ENCODE results near the gene ANXA1. TPM values are rescaled to one million over a fixed set of nuclear protein-coding genes. Genes with fewer than 3 reads are reported as not detected.

The ANXA1 gene
- total RNA-seq, 1 donor from 2014 or later = 376 TPM

- no peak for DNase-seq (ENCODE audit: low spot score)
- Mint-ChIP-seq H3K4me1 (ENCODE audit: low read depth) (no peaks in the 10 kb centered on the region), H3K27me3 (ENCODE audit: low read depth) (peaks cover 53% of the 10 kb centered on the region)
Measured at GRCh38 chr9:73206851-73207250, 55.2 kb downstream of the ANXA1 start.

GRCh38 chr9:73210886-73211666, 59.4 kb downstream of the ANXA1 start:
- Mint-ChIP-seq H3K36me3 (ENCODE audit: low read depth) (no peaks in the 10 kb centered on the region), H3K27ac (ENCODE audit: unreplicated experiment) (no peak overlapping the region), H3K27me3 (ENCODE audit: low read depth) (peaks cover 62% of the 10 kb centered on the region), H3K4me3 (ENCODE audit: unreplicated experiment) (no peak overlapping the region), H3K4me1 (ENCODE audit: low read depth) (no peaks in the 10 kb centered on the region), H3K9me3 (ENCODE audit: low read depth) (no peaks in the 10 kb centered on the region)
- DNase-seq (ENCODE audit: low spot score) = no peak
- no peak for TF ChIP-seq CTCF (IDR thresholded peaks at IDR 0.05)

More at GRCh38 chr9:73206851-73207250, 55.2 kb downstream of the ANXA1 start:
- Mint-ChIP-seq H3K4me3 (ENCODE audit: unreplicated experiment) (no peak overlapping the region), H3K36me3 (ENCODE audit: low read depth) (no peaks in the 10 kb centered on the region), H3K27ac (ENCODE audit: unreplicated experiment) (no peak overlapping the region), H3K9me3 (ENCODE audit: low read depth) (no peaks in the 10 kb centered on the region)
- no peak for TF ChIP-seq CTCF (IDR thresholded peaks at IDR 0.05)

- H3K4me3 Mint-ChIP-seq (ENCODE audit: unreplicated experiment) = no peak overlapping the region
- H3K9me3 Mint-ChIP-seq (ENCODE audit: low read depth) = no peaks in the 10 kb centered on the region
Measured at GRCh38 chr9:73213300-73213699, 61.6 kb downstream of the ANXA1 start.

GRCh38 chr9:73215249-73215648, 63.6 kb downstream of the ANXA1 start:
- no peak for TF ChIP-seq CTCF (IDR thresholded peaks at IDR 0.05)
- no peak for DNase-seq (ENCODE audit: low spot score)
- Mint-ChIP-seq H3K4me3 (ENCODE audit: unreplicated experiment) (no peak overlapping the region), H3K4me1 (ENCODE audit: low read depth) (no peaks in the 10 kb centered on the region), H3K9me3 (ENCODE audit: low read depth) (no peaks in the 10 kb centered on the region), H3K27me3 (ENCODE audit: low read depth) (peaks cover 47% of the 10 kb centered on the region), H3K36me3 (ENCODE audit: low read depth) (no peaks in the 10 kb centered on the region), H3K27ac (ENCODE audit: unreplicated experiment) (no peak overlapping the region)

More at GRCh38 chr9:73213300-73213699, 61.6 kb downstream of the ANXA1 start:
- Mint-ChIP-seq H3K4me1 (ENCODE audit: low read depth) (no peaks in the 10 kb centered on the region), H3K27me3 (ENCODE audit: low read depth) (peaks cover 58% of the 10 kb centered on the region), H3K27ac (ENCODE audit: unreplicated experiment) (no peak overlapping the region), H3K36me3 (ENCODE audit: low read depth) (no peaks in the 10 kb centered on the region)
- DNase-seq (ENCODE audit: low spot score) = no peak
- TF ChIP-seq CTCF (IDR thresholded peaks at IDR 0.05) = no peak

GRCh38 chr9:73216100-73216499, 64.4 kb downstream of the ANXA1 start:
- no peak overlapping the region for H3K27ac Mint-ChIP-seq (ENCODE audit: unreplicated experiment)

More at GRCh38 chr9:73216100-73216499, 64.4 kb downstream of the ANXA1 start:
- no peaks in the 10 kb centered on the region for H3K36me3 Mint-ChIP-seq (ENCODE audit: low read depth)
- no peak overlapping the region for H3K4me3 Mint-ChIP-seq (ENCODE audit: unreplicated experiment)
- no peaks in the 10 kb centered on the region for H3K9me3 Mint-ChIP-seq (ENCODE audit: low read depth)
- no peak for TF ChIP-seq CTCF (IDR thresholded peaks at IDR 0.05)
- no peaks in the 10 kb centered on the region for H3K4me1 Mint-ChIP-seq (ENCODE audit: low read depth)
- peaks cover 49% of the 10 kb centered on the region for H3K27me3 Mint-ChIP-seq (ENCODE audit: low read depth)
- no peak for DNase-seq (ENCODE audit: low spot score)

Other genes with a start within 250 kb of the ANXA1 start
- 0.27 TPM in 1 of 3 replicates, not detected in the others for gene ALDH1A1, start 198.8 kb upstream of the ANXA1 start, total RNA-seq

All from chondrocyte (in vitro differentiated cells).